ENCODE results near the gene XXYLT1. TPM values are rescaled to one million over a fixed set of nuclear protein-coding genes. Genes with fewer than 3 reads are reported as not detected.

The XXYLT1 gene
- total and polyA plus RNA-seq, 2 of the 4 experiments (the other 2 are of a cell fraction) = 14.7 to 18.1 TPM

GRCh38 chr3:195104340-195104739, 166.6 kb downstream of the XXYLT1 start:
- POLR2A ChIA-PET (ENCODE audit: unreplicated experiment) = no interaction called here
- Histone ChIP-seq H3K27me3 (ENCODE audit: control insufficient read depth, insufficient read depth, low read length) (no peaks in the 10 kb centered on the region), H3K14ac (replicated peaks; ENCODE audit: low read depth, low read length) (0 out of 2 replicates have a peak overlapping the region, but pooled peaks have one; percentile 13), H4K8ac (ENCODE audit: low read depth in 2 of 2, low read length in 2 of 2) (peak overlapping the region; percentile 16 to 51; a peak in 2 of 4 replicates), H3K79me1 (ENCODE audit: low read depth in 1 of 2, low read length in 2 of 2) (peaks cover 12 to 37% of the 10 kb centered on the region in 2 experiments; a peak in 3 of 4 replicates), H3K4me1 (ENCODE audit: control insufficient read depth, insufficient read depth, low read length) (peaks cover 18% of the 10 kb centered on the region), H4K20me1 (ENCODE audit: insufficient read depth, low read length) (no peaks in the 10 kb centered on the region), H3K4ac (ENCODE audit: low read depth, low read length) (peak overlapping the region; percentile 97), H2AK5ac (ENCODE audit: low read depth, low read length) (peak overlapping the region; percentile 93), H4K91ac (ENCODE audit: insufficient read depth, low read depth, low read length) (peak overlapping the region; percentile 82), H3K4me3 (ENCODE audit: insufficient read depth, low read depth, low read length) (no peak overlapping the region), H3K23ac (ENCODE audit: low read depth, low read length) (no peak overlapping the region), H3K36me3 (ENCODE audit: control insufficient read depth, insufficient read depth, low read length) (no peaks in the 10 kb centered on the region), H3K9me3 (ENCODE audit: control insufficient read depth, insufficient read depth, low read length) (no peaks in the 10 kb centered on the region), H2BK120ac (ENCODE audit: low read depth, low read length) (peak overlapping the region; percentile 98), H2AFZ (replicated peaks; ENCODE audit: low read length, poor library complexity) (no peak overlapping the region), H3K9ac (ENCODE audit: low read depth, low read length) (no peak overlapping the region), H3K27ac (ENCODE audit: insufficient read depth, low read length) (0 out of 2 replicates have a peak overlapping the region, but pooled peaks have one; percentile 26), H2BK20ac (ENCODE audit: low read depth, low read length) (peak overlapping the region; percentile 90), H3K4me2 (ENCODE audit: low read depth, low read length) (no peak overlapping the region), H3K18ac (ENCODE audit: low read depth, low read length) (peak overlapping the region; percentile 24; the same call in 1 of the 2 replicates), H2BK5ac (ENCODE audit: low read depth, low read length, poor library complexity, severe bottlenecking) (peak overlapping the region; percentile 42), H3K56ac (ENCODE audit: extremely low read depth, insufficient read depth, low read length) (no peak overlapping the region), H2BK15ac (ENCODE audit: low read depth, low read length) (peak overlapping the region; percentile 86; the same call in 1 of the 3 replicates), H2AK9ac (replicated peaks; ENCODE audit: low read depth, low read length, poor library complexity) (peak overlapping the region; percentile 26), H4K5ac (ENCODE audit: low read depth, low read length) (peak overlapping the region; percentile 40; the same call in 1 of the 2 replicates), H3K9me1 (ENCODE audit: insufficient read depth, low read length) (peaks cover 15% of the 10 kb centered on the region)
- dilution Hi-C loops (cut with HindIII; ENCODE audit: low sequenced_read_pairs, unreplicated experiment) = no loop called here
- intact Hi-C loops (cut with micrococcal nuclease) = no loop called here
- DNase-seq = no peak
- 80% methylated on average over 2 of the region's 8 CpGs; no CpG with 5 or more reads in 1 of the 2 experiments for WGBS, 2 experiments (ENCODE audit: extremely low coverage in 2 of 2, insufficient read length in 1 of 2)
- in situ Hi-C loops (cut with MboI; ENCODE audit: low sequenced_read_pairs) = no loop called here
- CTCF ChIA-PET = interaction anchor here (1.1 to 1.6 kb wide), 2 partner anchors 418 to 422 kb away, joined by 4 to 6 read pairs; no protein-coding TSS in a partner anchor
- ATAC-seq (ENCODE audit: low read depth) = no peak
- TF ChIP-seq BHLHE40 (IDR thresholded peaks at IDR 0.05; ENCODE audit: low read depth, low read length) = no peak
- no peak for TF ChIP-seq MXI1 (IDR thresholded peaks at IDR 0.05; ENCODE audit: borderline replicate concordance, low read depth, low read length)
- TF ChIP-seq MAFK (IDR thresholded peaks at IDR 0.05; ENCODE audit: low read depth, low read length) = no peak
- no peak for TF ChIP-seq FOS (IDR thresholded peaks at IDR 0.05; ENCODE audit: low read depth, low read length)
- no TSS peak for BruUV-seq (replicated peaks)

Measured in IMR-90 (cell line).